ENCODE results near the gene MYCBPAP. TPM values are rescaled to one million over a fixed set of nuclear protein-coding genes. Genes with fewer than 3 reads are reported as not detected.

MYCBPAP gene
- total RNA-seq, 1 experiment from 2014 or later, result 2.7 TPM

GRCh38 chr17:50462446-50462845 lies 45.8 kb upstream of the MYCBPAP start:
- Histone ChIP-seq H3K36me3 (ENCODE audit: control insufficient read depth, insufficient read depth, low read length) (peaks cover 1% of the 10 kb centered on the region), H3K9me3 (no peaks in the 10 kb centered on the region), H3K4me3 (ENCODE audit: low read depth, low read length) (no peak overlapping the region), H3K4me1 (peaks cover 16% of the 10 kb centered on the region), H3K27me3 (replicated peaks; ENCODE audit: control insufficient read depth, insufficient read depth, low read length) (no peaks in the 10 kb centered on the region)
- ChIA-PET POLR2A (interaction anchor here (0.6 kb wide), 1 partner anchor 19 kb away, joined by 4 read pairs; no protein-coding TSS in a partner anchor), CTCF (no interaction called here)
- Mint-ChIP-seq H3K27ac (ENCODE audit: unreplicated experiment) (no peak overlapping the region), H3K4me1 (ENCODE audit: low read depth, unreplicated experiment) (peaks cover 18% of the 10 kb centered on the region), H3K9me3 (ENCODE audit: unreplicated experiment) (no peaks in the 10 kb centered on the region), H3K4me3 (ENCODE audit: unreplicated experiment) (no peak overlapping the region), H3K27me3 (ENCODE audit: insufficient read depth, unreplicated experiment) (no peaks in the 10 kb centered on the region), H3K36me3 (ENCODE audit: insufficient read depth, unreplicated experiment) (peaks cover 31% of the 10 kb centered on the region)
- DNase-seq, result no peak
- intact Hi-C loops (cut with micrococcal nuclease; ENCODE audit: unreplicated experiment), result no loop called here
- TF ChIP-seq CTCF (IDR thresholded peaks at IDR 0.05; ENCODE audit: insufficient read depth in 1 of 2, low read depth in 1 of 2, low read length in 1 of 2, severe bottlenecking in 1 of 2, unreplicated experiment in 1 of 2), result no peak
- BruUV-seq (replicated peaks), result no TSS peak

- H3K36me3 ChIP-seq (ENCODE audit: control insufficient read depth, insufficient read depth, low read length), result no peaks in the 10 kb centered on the region; the same call in 1 of the 2 replicates
- H3K4me1 ChIP-seq, result peaks cover 4% of the 10 kb centered on the region
- CTCF ChIA-PET, result interaction anchor here (0.6 kb wide), 1 partner anchor 467 kb away, joined by 3 read pairs; no protein-coding TSS in a partner anchor
- Mint-ChIP-seq H3K27me3 (ENCODE audit: insufficient read depth, unreplicated experiment) (no peaks in the 10 kb centered on the region), H3K27ac (ENCODE audit: unreplicated experiment) (no peak overlapping the region), H3K4me3 (ENCODE audit: unreplicated experiment) (no peak overlapping the region), H3K36me3 (ENCODE audit: insufficient read depth, unreplicated experiment) (peaks cover 31% of the 10 kb centered on the region), H3K4me1 (ENCODE audit: low read depth, unreplicated experiment) (peaks cover 6% of the 10 kb centered on the region), H3K9me3 (ENCODE audit: unreplicated experiment) (no peaks in the 10 kb centered on the region)
- no peaks in the 10 kb centered on the region for H3K9me3 ChIP-seq
- DNase-seq, result no peak
- BruUV-seq (replicated peaks), result no TSS peak
- H3K4me3 ChIP-seq (ENCODE audit: low read depth, low read length), result no peak overlapping the region
- no peak for TF ChIP-seq CTCF (IDR thresholded peaks at IDR 0.05; ENCODE audit: insufficient read depth in 1 of 2, low read depth in 1 of 2, low read length in 1 of 2, severe bottlenecking in 1 of 2, unreplicated experiment in 1 of 2)
- no peaks in the 10 kb centered on the region for H3K27me3 ChIP-seq (replicated peaks; ENCODE audit: control insufficient read depth, insufficient read depth, low read length)
- intact Hi-C loops (cut with micrococcal nuclease; ENCODE audit: unreplicated experiment), result no loop called here
- POLR2A ChIA-PET, result interaction anchor here (0.7 kb wide), 1 partner anchor 255 kb away, joined by 4 read pairs; the partner anchor contains the start of gene LUC7L3
Measured at GRCh38 chr17:50464121-50464520, 44.1 kb upstream of the MYCBPAP start.

- BruUV-seq (replicated peaks), result no TSS peak
- H3K4me3 ChIP-seq (ENCODE audit: low read depth, low read length), result no peak overlapping the region
- Mint-ChIP-seq H3K27ac (ENCODE audit: unreplicated experiment) (no peak overlapping the region), H3K4me3 (ENCODE audit: unreplicated experiment) (no peak overlapping the region), H3K36me3 (ENCODE audit: insufficient read depth, unreplicated experiment) (peaks cover 25% of the 10 kb centered on the region), H3K4me1 (ENCODE audit: low read depth, unreplicated experiment) (no peaks in the 10 kb centered on the region), H3K9me3 (ENCODE audit: unreplicated experiment) (no peaks in the 10 kb centered on the region), H3K27me3 (ENCODE audit: insufficient read depth, unreplicated experiment) (no peaks in the 10 kb centered on the region)
- DNase-seq, result no peak
- CTCF ChIA-PET, result interaction anchor here (0.6 kb wide), 1 partner anchor 20 kb away, joined by 4 read pairs; no protein-coding TSS in a partner anchor
- POLR2A ChIA-PET, result interaction anchor here (0.6 kb wide), 1 partner anchor 182 kb away, joined by 3 read pairs; no protein-coding TSS in a partner anchor
- no peaks in the 10 kb centered on the region; the same call in 1 of the 2 replicates for H3K36me3 ChIP-seq (ENCODE audit: control insufficient read depth, insufficient read depth, low read length)
- no peaks in the 10 kb centered on the region for H3K27me3 ChIP-seq (replicated peaks; ENCODE audit: control insufficient read depth, insufficient read depth, low read length)
- TF ChIP-seq CTCF (IDR thresholded peaks at IDR 0.05; ENCODE audit: insufficient read depth in 1 of 2, low read depth in 1 of 2, low read length in 1 of 2, severe bottlenecking in 1 of 2, unreplicated experiment in 1 of 2), result no peak
- no peaks in the 10 kb centered on the region for H3K4me1 ChIP-seq
- no peaks in the 10 kb centered on the region for H3K9me3 ChIP-seq
- intact Hi-C loops (cut with micrococcal nuclease; ENCODE audit: unreplicated experiment), result no loop called here
Measured at GRCh38 chr17:50464736-50465135, 43.5 kb upstream of the MYCBPAP start.
